Smooth muscle cell (in vitro differentiated cells): ENCODE measurements around the gene SUZ12. TPM values are rescaled to one million over a fixed set of nuclear protein-coding genes. Genes with fewer than 3 reads are reported as not detected.
"Not testable (repeated sequence)": the region's sequence is repeated elsewhere in the genome, so short reads cannot be mapped to it uniquely, and the experiment has no call there.

Experiments
- DNase-seq: peaks from one replicate; lab custom pipeline; 2025; ENCODE audit not compliant: unreplicated experiment; lab: John Stamatoyannopoulos, UW
- H2AFZ ChIP-seq: fragments of 200-600 bp; sonication (generic); 2 replicates; pipeline ENCODE4 v1.6.0; 2016; ENCODE audit warnings: antibody characterized with exemption, low read depth, mild to moderate bottlenecking
- H3F3A ChIP-seq: fragments of 200-600 bp; sonication (generic); 2 replicates; pipeline ENCODE4 v1.6.0; 2017; ENCODE audit warnings: antibody characterized with exemption, low read depth
- H3K27ac ChIP-seq: fragments of 200-600 bp; sonication (generic); 2 replicates; pipeline ENCODE4 v1.5.1; 2016; ENCODE audit warnings: low read depth, mild to moderate bottlenecking
- H3K27me3 ChIP-seq: fragments of 200-600 bp; sonication (generic); 2 replicates; pipeline ENCODE4 v1.6.1; 2016; ENCODE audit warnings: low read depth, mild to moderate bottlenecking
- H3K36me3 ChIP-seq: fragments of 200-600 bp; sonication (generic); 2 replicates; pipeline ENCODE4 v1.5.1; 2016; ENCODE audit warnings: low read depth
- H3K4me1 ChIP-seq: fragments of 200-600 bp; sonication (generic); 2 replicates; pipeline ENCODE4 v1.5.1; 2016; ENCODE audit warnings: low read depth
- H3K4me2 ChIP-seq: fragments of 200-600 bp; sonication (generic); 2 replicates; pipeline ENCODE4 v1.6.0; 2016; ENCODE audit warnings: mild to moderate bottlenecking
- H3K4me3 ChIP-seq: fragments of 200-600 bp; sonication (generic); 2 replicates; pipeline ENCODE4 v1.5.1; 2016; ENCODE audit warnings: mild to moderate bottlenecking
- H3K79me2 ChIP-seq: fragments of 200-600 bp; sonication (generic); 2 replicates; pipeline ENCODE4 v1.6.0; 2016; ENCODE audit warnings: low read depth, mild to moderate bottlenecking
- H3K9ac ChIP-seq: fragments of 200-600 bp; sonication (generic); 2 replicates; pipeline ENCODE4 v1.6.0; 2016; ENCODE audit warnings: low read depth
- H3K9me3 ChIP-seq: fragments of 200-600 bp; sonication (generic); replicated peaks from 2 replicates; pipeline ENCODE4 v1.5.1; 2016; ENCODE audit warnings: low read depth
- H4K20me1 ChIP-seq: fragments of 200-600 bp; sonication (generic); 2 replicates; pipeline ENCODE4 v1.6.0; 2016; ENCODE audit warnings: low read depth
- CTCF ChIP-seq: fragments of 200-600 bp; sonication (generic); IDR thresholded peaks from 2 replicates; pipeline ENCODE4 v1.5.1; 2017; ENCODE audit warnings: borderline replicate concordance, mild to moderate bottlenecking, antibody characterized with exemption; ENCODE audit not compliant: insufficient read depth, poor library complexity, severe bottlenecking
- WGBS: methylation state at CpG from one replicate; pipeline ENCODE4 v1.1.7; 2016; ENCODE audit warnings: low lambda C conversion rate; 5-methylcytosine and 5-hydroxymethylcytosine counted together
- polyA plus RNA-seq: library from polyadenylated mRNA; unstranded; fragments of >200 nt; fragmentation: Nextera tagmentation; extraction: Ambion mirVana; gene quantifications from 2 replicates; pipeline ENCODE4 v1.2.1, GENCODE V29; 2016
- total RNA-seq: library from RNA; depleted of rRNA; stranded (reverse); fragments of >200 nt; gene quantifications from 2 replicates; pipeline ENCODE4 v1.2.3, GENCODE V29; 2014

SUZ12 gene
- total and polyA plus RNA-seq, 2 experiments from 2014 or later, result 11.1 to 26.3 TPM

DNA sequence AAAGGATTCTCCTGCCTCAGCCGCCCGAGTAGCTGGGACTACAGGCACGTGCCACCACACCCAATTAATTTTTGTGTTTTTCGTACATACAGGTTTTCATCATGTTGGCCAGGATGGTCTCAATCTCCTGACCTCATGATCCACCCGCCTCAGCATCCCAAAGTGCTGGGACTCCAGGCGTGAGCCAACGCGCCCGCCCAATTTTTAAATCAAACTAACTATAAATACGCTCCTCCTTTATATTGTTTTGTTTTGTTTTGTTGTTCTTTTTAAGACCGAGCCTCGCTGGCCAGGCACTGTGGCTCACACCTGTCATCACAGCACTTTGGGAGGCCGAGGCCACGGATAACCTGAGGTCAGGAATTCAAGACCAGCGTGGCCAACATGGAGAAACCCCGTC lies 33.4 kb upstream of the SUZ12 start:
- Histone ChIP-seq H3K9me3 (no peaks in the 10 kb centered on the region), H3K4me3 (no peak overlapping the region), H3K27ac (no peak overlapping the region), H3K27me3 (no peaks in the 10 kb centered on the region), H3F3A (no peaks in the 10 kb centered on the region), H3K9ac (no peak overlapping the region), H3K79me2 (peaks cover 27% of the 10 kb centered on the region), H3K4me2 (no peak overlapping the region), H3K4me1 (peaks cover 9% of the 10 kb centered on the region), H2AFZ (no peak overlapping the region), H4K20me1 (peaks cover 9% of the 10 kb centered on the region), H3K36me3 (no peaks in the 10 kb centered on the region)
- DNase-seq, result no peak
- 96% methylated on average over 16 of the region's 16 CpGs for WGBS
- TF ChIP-seq CTCF, result no peak

DNA sequence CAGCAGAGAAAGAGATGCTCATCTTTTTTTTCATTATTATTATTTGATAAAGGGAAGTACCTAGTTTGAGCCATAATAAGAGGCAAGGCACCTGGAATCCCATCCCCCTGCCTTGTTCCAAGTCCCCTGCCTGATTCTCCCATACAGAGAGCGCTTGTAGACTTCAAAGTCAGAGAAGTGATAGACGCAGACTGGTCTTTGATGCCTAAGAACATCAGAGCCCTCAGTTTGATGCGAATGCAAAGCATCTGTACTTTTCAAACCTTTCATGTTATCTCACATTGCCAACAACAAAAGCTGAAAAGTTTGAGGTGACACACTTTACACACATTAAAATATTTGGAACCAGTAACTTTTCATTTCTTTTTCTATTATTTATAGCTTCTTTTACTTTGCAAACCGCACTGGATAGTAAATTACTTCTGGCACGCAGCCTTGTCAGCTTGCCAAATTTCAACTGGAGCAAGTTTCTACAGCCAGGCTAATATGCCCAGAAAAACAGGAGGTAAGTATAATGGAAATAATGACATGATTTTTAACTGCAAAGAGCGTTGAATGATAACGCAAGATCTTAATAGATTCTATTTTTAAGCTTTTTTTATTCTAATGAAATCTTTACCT lies 29.4 kb upstream of the SUZ12 start:
- Histone ChIP-seq H3K9me3 (no peaks in the 10 kb centered on the region), H3K36me3 (no peaks in the 10 kb centered on the region), H3K9ac (no peak overlapping the region), H3K4me1 (no peaks in the 10 kb centered on the region), H4K20me1 (no peaks in the 10 kb centered on the region), H3K4me2 (no peak overlapping the region), H3K27me3 (no peaks in the 10 kb centered on the region), H3K79me2 (no peaks in the 10 kb centered on the region), H2AFZ (no peak overlapping the region), H3K27ac (no peak overlapping the region), H3K4me3 (no peak overlapping the region), H3F3A (no peaks in the 10 kb centered on the region)
- TF ChIP-seq CTCF, result no peak
- 76% methylated on average over 7 of the region's 7 CpGs for WGBS
- no peak for DNase-seq

DNA sequence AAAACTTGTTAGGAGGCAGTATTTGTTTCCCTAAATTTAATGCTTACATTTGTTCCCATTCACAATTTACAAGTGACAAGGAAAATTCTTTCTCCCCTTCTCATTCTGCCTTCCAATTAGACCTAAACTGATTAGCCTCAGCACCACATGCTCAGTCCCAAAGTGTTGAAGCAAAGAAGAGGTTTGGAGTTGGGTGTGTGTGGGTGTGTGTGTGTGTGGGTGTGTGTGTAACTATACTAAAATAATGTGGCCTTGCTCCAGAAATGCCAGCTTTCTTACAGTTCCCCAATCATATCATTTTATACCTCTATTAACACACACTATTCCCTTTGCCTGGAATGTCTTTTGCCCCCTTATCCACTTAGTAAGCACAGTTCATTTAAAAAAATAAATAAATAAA lies 28.4 kb upstream of the SUZ12 start:
- no peaks in the 10 kb centered on the region for H3K27me3 ChIP-seq
- H2AFZ ChIP-seq, result no peak overlapping the region
- no peak overlapping the region for H3K27ac ChIP-seq
- H3K9ac ChIP-seq, result no peak overlapping the region
- H3K4me3 ChIP-seq, result no peak overlapping the region
- H3K36me3 ChIP-seq, result no peaks in the 10 kb centered on the region
- no peaks in the 10 kb centered on the region for H3K4me1 ChIP-seq
- H3K79me2 ChIP-seq, result no peaks in the 10 kb centered on the region
- DNase-seq, result no peak
- H3K9me3 ChIP-seq, result no peaks in the 10 kb centered on the region
- TF ChIP-seq CTCF, result no peak
- H3K4me2 ChIP-seq, result no peak overlapping the region
- H4K20me1 ChIP-seq, result no peaks in the 10 kb centered on the region
- H3F3A ChIP-seq, result no peaks in the 10 kb centered on the region

DNA sequence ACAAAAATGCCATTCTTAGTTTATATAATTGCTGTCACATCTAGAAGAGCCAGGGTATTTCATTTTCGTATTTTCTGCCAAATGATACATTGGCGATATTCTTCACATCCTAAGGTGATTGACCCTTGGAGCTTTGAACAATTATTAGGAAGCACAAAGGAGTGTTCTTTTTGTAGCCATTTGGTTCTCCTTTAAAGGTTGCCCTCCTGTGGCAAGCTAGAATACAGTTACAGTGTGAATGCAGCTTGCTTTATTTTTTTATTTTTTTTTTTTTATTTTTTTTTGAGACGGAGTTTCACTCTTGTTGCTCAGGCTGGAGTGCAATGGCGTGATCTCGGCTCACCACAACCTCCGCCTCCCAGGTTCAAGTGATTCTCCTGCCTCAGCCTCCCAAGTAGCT lies 24.1 kb upstream of the SUZ12 start:
- H3K27ac ChIP-seq, H3K79me2 ChIP-seq, H3K9ac ChIP-seq, H3K9me3 ChIP-seq, DNase-seq, H3K36me3 ChIP-seq, H3K27me3 ChIP-seq, H3K4me1 ChIP-seq, H3F3A ChIP-seq, H3K4me3 ChIP-seq, H4K20me1 ChIP-seq, H2AFZ ChIP-seq, H3K4me2 ChIP-seq: not testable (repeated sequence)
- WGBS, result 86% methylated on average over 6 of the region's 6 CpGs
